ENCODE results near the gene NLRP13.

GRCh38 chr19:55958356-55958755, 26.2 kb upstream of the NLRP13 start:
- TF ChIP-seq, protein P1, sequence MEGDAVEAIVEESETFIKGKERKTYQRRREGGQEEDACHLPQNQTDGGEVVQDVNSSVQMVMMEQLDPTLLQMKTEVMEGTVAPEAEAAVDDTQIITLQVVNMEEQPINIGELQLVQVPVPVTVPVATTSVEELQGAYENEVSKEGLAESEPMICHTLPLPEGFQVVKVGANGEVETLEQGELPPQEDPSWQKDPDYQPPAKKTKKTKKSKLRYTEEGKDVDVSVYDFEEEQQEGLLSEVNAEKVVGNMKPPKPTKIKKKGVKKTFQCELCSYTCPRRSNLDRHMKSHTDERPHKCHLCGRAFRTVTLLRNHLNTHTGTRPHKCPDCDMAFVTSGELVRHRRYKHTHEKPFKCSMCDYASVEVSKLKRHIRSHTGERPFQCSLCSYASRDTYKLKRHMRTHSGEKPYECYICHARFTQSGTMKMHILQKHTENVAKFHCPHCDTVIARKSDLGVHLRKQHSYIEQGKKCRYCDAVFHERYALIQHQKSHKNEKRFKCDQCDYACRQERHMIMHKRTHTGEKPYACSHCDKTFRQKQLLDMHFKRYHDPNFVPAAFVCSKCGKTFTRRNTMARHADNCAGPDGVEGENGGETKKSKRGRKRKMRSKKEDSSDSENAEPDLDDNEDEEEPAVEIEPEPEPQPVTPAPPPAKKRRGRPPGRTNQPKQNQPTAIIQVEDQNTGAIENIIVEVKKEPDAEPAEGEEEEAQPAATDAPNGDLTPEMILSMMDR (IDR thresholded peaks at IDR 0.05) = no peak
- TF ChIP-seq TCF7L2 (IDR thresholded peaks at IDR 0.05; ENCODE audit: low read depth, low read length) (no peak), SIN3A (IDR thresholded peaks at IDR 0.05; ENCODE audit: borderline replicate concordance, insufficient read depth, low read depth, low read length) (no peak)
- TF ChIP-seq, protein P2, sequence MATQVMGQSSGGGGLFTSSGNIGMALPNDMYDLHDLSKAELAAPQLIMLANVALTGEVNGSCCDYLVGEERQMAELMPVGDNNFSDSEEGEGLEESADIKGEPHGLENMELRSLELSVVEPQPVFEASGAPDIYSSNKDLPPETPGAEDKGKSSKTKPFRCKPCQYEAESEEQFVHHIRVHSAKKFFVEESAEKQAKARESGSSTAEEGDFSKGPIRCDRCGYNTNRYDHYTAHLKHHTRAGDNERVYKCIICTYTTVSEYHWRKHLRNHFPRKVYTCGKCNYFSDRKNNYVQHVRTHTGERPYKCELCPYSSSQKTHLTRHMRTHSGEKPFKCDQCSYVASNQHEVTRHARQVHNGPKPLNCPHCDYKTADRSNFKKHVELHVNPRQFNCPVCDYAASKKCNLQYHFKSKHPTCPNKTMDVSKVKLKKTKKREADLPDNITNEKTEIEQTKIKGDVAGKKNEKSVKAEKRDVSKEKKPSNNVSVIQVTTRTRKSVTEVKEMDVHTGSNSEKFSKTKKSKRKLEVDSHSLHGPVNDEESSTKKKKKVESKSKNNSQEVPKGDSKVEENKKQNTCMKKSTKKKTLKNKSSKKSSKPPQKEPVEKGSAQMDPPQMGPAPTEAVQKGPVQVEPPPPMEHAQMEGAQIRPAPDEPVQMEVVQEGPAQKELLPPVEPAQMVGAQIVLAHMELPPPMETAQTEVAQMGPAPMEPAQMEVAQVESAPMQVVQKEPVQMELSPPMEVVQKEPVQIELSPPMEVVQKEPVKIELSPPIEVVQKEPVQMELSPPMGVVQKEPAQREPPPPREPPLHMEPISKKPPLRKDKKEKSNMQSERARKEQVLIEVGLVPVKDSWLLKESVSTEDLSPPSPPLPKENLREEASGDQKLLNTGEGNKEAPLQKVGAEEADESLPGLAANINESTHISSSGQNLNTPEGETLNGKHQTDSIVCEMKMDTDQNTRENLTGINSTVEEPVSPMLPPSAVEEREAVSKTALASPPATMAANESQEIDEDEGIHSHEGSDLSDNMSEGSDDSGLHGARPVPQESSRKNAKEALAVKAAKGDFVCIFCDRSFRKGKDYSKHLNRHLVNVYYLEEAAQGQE (IDR thresholded peaks at IDR 0.05; ENCODE audit: insufficient read depth in 1 of 2, low read depth in 2 of 2, low read length in 1 of 2) = no peak

Data from Panc1 (cell line).